ENCODE measurements around the gene TFAP2E. TPM values are rescaled to one million over a fixed set of nuclear protein-coding genes. Genes with fewer than 3 reads are reported as not detected.

Gene TFAP2E
- total RNA-seq, 1 experiment from 2014 or later: 0.72 TPM

DNA sequence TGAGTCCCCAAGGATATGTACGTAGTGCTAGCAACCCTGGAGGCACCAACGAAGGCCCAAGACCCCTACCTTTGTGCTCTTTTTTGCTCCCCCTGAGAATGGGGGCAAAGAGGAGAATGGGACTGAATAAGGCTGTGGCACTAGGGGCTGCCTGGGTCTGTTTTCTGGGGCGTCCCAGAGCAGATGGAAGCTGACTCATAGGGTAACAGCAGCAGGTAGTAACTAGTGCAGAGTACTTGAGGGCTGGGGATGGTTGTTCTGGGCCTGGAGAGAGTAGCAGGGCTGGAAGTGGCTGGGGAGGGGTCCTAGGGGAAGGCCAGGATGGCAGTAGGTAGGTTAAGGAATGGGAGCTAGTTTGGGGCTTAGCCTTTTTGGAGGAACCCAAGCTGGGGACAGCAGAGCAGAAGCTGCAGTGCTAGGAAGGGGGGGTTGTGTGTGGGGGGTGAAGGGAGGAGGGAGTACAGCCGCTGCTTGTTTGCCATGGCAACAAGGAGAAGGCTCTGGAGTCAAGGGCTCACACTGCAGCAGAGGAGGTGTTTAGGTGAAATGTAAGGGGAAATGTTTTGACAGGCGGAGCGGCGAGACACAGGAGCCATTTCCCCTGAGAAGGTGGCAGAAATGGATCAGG is 13.7 kb upstream of the TFAP2E start:
- ChIA-PET CTCF (interaction anchor here (1.5 kb wide), 1 partner anchor 9 kb away, joined by 4 read pairs; no protein-coding TSS in a partner anchor), POLR2A (ENCODE audit: unreplicated experiment) (no interaction called here)
- H3K4me3 ChIP-seq: no peak overlapping the region
- no peaks in the 10 kb centered on the region for H3K27me3 ChIP-seq (ENCODE audit: insufficient read depth, low read depth)
- peaks cover 10% of the 10 kb centered on the region for H3K4me1 ChIP-seq (replicated peaks; ENCODE audit: insufficient read depth)
- no peak for TF ChIP-seq EZH2 (IDR thresholded peaks at IDR 0.05; ENCODE audit: low read depth)
- TF ChIP-seq, protein P1, sequence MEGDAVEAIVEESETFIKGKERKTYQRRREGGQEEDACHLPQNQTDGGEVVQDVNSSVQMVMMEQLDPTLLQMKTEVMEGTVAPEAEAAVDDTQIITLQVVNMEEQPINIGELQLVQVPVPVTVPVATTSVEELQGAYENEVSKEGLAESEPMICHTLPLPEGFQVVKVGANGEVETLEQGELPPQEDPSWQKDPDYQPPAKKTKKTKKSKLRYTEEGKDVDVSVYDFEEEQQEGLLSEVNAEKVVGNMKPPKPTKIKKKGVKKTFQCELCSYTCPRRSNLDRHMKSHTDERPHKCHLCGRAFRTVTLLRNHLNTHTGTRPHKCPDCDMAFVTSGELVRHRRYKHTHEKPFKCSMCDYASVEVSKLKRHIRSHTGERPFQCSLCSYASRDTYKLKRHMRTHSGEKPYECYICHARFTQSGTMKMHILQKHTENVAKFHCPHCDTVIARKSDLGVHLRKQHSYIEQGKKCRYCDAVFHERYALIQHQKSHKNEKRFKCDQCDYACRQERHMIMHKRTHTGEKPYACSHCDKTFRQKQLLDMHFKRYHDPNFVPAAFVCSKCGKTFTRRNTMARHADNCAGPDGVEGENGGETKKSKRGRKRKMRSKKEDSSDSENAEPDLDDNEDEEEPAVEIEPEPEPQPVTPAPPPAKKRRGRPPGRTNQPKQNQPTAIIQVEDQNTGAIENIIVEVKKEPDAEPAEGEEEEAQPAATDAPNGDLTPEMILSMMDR (conservative IDR thresholded peaks at IDR 0.05): no peak
- intact Hi-C loops (cut with micrococcal nuclease; ENCODE audit: unreplicated experiment): loop anchor here (5.0 kb wide), 1 partner anchor 367 kb away; the partner anchor contains the start of gene SFPQ
- no peak for DNase-seq
- H3K4me2 ChIP-seq: peak overlapping the region; percentile 82; the same call in 1 of the 2 replicates
- H2AFZ ChIP-seq: no peak overlapping the region
- no peaks in the 10 kb centered on the region for H3K9me3 ChIP-seq (ENCODE audit: insufficient read depth, low read depth)
- no TSS peak for BruUV-seq (replicated peaks)
- peaks cover 8% of the 10 kb centered on the region; the same call in 1 of the 2 replicates for H3F3A ChIP-seq (ENCODE audit: insufficient read depth, low read depth)
- H3K79me2 ChIP-seq (ENCODE audit: low read depth): peaks cover 39% of the 10 kb centered on the region
- peaks cover 19% of the 10 kb centered on the region for H4K20me1 ChIP-seq (ENCODE audit: insufficient read depth)
- no peak overlapping the region for H3K27ac ChIP-seq
- H3K36me3 ChIP-seq (ENCODE audit: low read depth): no peaks in the 10 kb centered on the region
- no peaks in the 10 kb centered on the region for H3K9me2 ChIP-seq (ENCODE audit: insufficient read depth)

DNA sequence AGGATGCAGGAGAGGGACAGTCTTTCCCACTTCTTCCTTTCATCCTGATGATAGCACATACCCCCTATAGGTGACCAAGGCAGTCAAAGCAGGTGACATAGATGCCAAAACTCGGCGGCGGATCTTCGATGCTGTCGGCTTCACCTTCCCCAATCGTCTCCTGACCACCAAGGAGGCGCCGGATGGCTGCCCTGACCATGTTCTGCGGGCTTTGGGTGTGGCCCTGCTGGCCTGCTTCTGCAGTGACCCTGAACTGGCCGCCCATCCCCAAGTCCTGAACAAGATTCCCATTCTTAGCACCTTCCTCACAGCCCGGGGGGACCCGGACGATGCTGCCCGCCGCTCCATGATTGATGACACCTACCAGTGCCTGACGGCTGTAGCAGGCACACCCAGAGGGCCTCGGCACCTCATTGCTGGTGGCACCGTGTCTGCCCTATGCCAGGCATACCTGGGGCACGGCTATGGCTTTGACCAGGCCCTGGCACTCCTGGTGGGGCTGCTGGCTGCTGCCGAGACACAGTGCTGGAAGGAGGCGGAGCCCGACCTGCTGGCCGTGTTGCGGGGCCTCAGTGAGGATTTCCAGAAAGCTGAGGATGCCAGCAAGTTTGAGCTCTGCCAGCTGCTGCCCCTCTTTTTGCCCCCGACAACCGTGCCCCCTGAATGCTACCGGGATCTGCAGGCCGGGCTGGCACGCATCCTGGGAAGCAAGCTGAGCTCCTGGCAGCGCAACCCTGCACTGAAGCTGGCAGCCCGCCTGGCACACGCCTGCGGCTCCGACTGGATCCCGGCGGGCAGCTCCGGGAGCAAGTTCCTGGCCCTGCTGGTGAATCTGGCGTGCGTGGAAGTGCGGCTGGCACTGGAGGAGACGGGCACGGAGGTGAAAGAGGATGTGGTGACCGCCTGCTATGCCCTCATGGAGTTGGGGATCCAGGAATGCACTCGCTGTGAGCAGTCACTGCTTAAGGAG is 12.6 kb upstream of the TFAP2E start:
- H3K4me1 ChIP-seq (replicated peaks; ENCODE audit: insufficient read depth): peaks cover 9% of the 10 kb centered on the region

More for the DNA sequence above, 12.6 kb upstream of the TFAP2E start:
- Histone ChIP-seq H3K27ac (no peak overlapping the region), H4K20me1 (ENCODE audit: insufficient read depth) (peaks cover 21% of the 10 kb centered on the region), H3K4me3 (no peak overlapping the region), H3K27me3 (ENCODE audit: insufficient read depth, low read depth) (no peaks in the 10 kb centered on the region), H3K36me3 (ENCODE audit: low read depth) (no peaks in the 10 kb centered on the region), H3K9me3 (ENCODE audit: insufficient read depth, low read depth) (no peaks in the 10 kb centered on the region), H3F3A (ENCODE audit: insufficient read depth, low read depth) (peaks cover 8% of the 10 kb centered on the region; the same call in 1 of the 2 replicates), H2AFZ (no peak overlapping the region), H3K79me2 (ENCODE audit: low read depth) (peaks cover 28% of the 10 kb centered on the region), H3K4me2 (no peak overlapping the region), H3K9me2 (ENCODE audit: insufficient read depth) (no peaks in the 10 kb centered on the region)
- intact Hi-C loops (cut with micrococcal nuclease; ENCODE audit: unreplicated experiment): no loop called here
- ChIA-PET CTCF (interaction anchor here (0.5 to 0.6 kb wide), 2 partner anchors 40 to 576 kb away, joined by 3 to 4 read pairs; no protein-coding TSS in a partner anchor), POLR2A (ENCODE audit: unreplicated experiment) (interaction anchor here (0.6 kb wide), 1 partner anchor 349 kb away, joined by 3 read pairs; no protein-coding TSS in a partner anchor)
- DNase-seq: no peak
- TF ChIP-seq, protein P1 (conservative IDR thresholded peaks at IDR 0.05): no peak
- TF ChIP-seq EZH2 (IDR thresholded peaks at IDR 0.05; ENCODE audit: low read depth): no peak
- no TSS peak for BruUV-seq (replicated peaks)

Data from PC-9 (cell line).